Uterus (tissue), 4 donors: ENCODE data around the gene ATR. TPM values are rescaled to one million over a fixed set of nuclear protein-coding genes. Genes with fewer than 3 reads are reported as not detected.
A peak's percentile ranks its signal among the peaks of the same experiment; 100 is the strongest.
"Not testable (repeated sequence)": the region's sequence is repeated elsewhere in the genome, so short reads cannot be mapped to it uniquely, and the experiment has no call there.

Source experiments
- DNase-seq, 2 donors: peaks; one replicate each; pipeline ENCODE4 v3.0.0-alpha.2; 2019 to 2020
- H3K27ac ChIP-seq, 2 donors: fragments of 200-600 bp; sonication (generic); 1 replicate in 1 of 2; 2 replicates in 1 of 2; pipeline ENCODE4 v1.5.1; 2016 to 2018
- H3K27me3 ChIP-seq, 2 donors: fragments of 200-600 bp; sonication (generic); one replicate each; pipeline ENCODE4 v1.5.1; 2018 to 2019; ENCODE audit warnings: control low read depth in 1 of 2
- H3K36me3 ChIP-seq, 2 donors: fragments of 200-600 bp; sonication (generic); one replicate each; pipeline ENCODE4 v1.5.1; 2019; ENCODE audit warnings: control low read depth in 1 of 2
- H3K4me1 ChIP-seq, 2 donors: fragments of 200-600 bp; sonication (generic); one replicate each; pipeline ENCODE4 v1.5.1; 2018 to 2019; ENCODE audit warnings: control low read depth in 1 of 2
- H3K4me3 ChIP-seq, 2 donors: fragments of 200-600 bp; sonication (generic); 1 replicate in 1 of 2; 2 replicates in 1 of 2; pipeline ENCODE4 v1.5.1; 2018 to 2019; ENCODE audit warnings: mild to moderate bottlenecking in 1 of 2
- H3K9me3 ChIP-seq, 2 donors: fragments of 200-600 bp; sonication (generic); one replicate each; pipeline ENCODE4 v1.5.1; 2019; ENCODE audit warnings: control low read depth in 1 of 2
- CTCF ChIP-seq, 4 experiments: fragments of 200-600 bp in 2 of 4; fragments of 450-650 bp in 2 of 4; sonication (generic) in 2 of 4; IDR thresholded peaks; one replicate each; pipeline ENCODE4 v1.5.1; 2016 to 2019; ENCODE audit warnings: antibody characterized with exemption in 4 of 4, mild to moderate bottlenecking in 2 of 4, moderate library complexity in 1 of 4
- POLR2A ChIP-seq, 2 donors: fragments of 450-650 bp; IDR thresholded peaks; one replicate each; pipeline ENCODE4 v1.6.1; 2016; ENCODE audit warnings: antibody characterized with exemption in 2 of 2, mild to moderate bottlenecking in 1 of 2, moderate library complexity in 1 of 2
- intact Hi-C: fragments of 100-400 bp; cut with DNase I; formaldehyde crosslinking; loops from one replicate; pipeline ENCODE4 v1.15.1; 2023; ENCODE audit warnings: low total_unique reads
- total RNA-seq, 4 donors: library from RNA; depleted of rRNA in 3 of 4; stranded (reverse); fragments of >200 nt in 3 of 4; gene quantifications; one replicate each; pipeline versions ENCODE4 v1.1.0 to v1.2.4, GENCODE V29; 2014 to 2023
- donor health status: DM: yes; HTN: yes; CAD: no.

Gene ATR
- total RNA-seq, 4 donors from 2014 or later = 18.4 to 50.5 (median 31.1) TPM

- no peaks in the 10 kb centered on the region for H3K4me1 ChIP-seq
- intact Hi-C loops = loop anchor here (10.0 kb wide), 1 partner anchor 399 kb away; no protein-coding TSS in a partner anchor
- DNase-seq = no peak
- no peak for TF ChIP-seq POLR2A (IDR thresholded peaks at IDR 0.05)
- TF ChIP-seq CTCF (IDR thresholded peaks at IDR 0.05) = no peak
- H3K36me3 ChIP-seq = no peaks in the 10 kb centered on the region
- H3K27me3 ChIP-seq = no peaks in the 10 kb centered on the region
- no peaks in the 10 kb centered on the region for H3K9me3 ChIP-seq
- peak overlapping the region in 1 of 2 donors; percentile 52 for H3K27ac ChIP-seq
- peak overlapping the region; percentile 61 to 70 for H3K4me3 ChIP-seq
Observed at GRCh38 chr3:142595581-142595950, 17.0 kb upstream of the ATR start.

GRCh38 chr3:142595141-142595540, 16.6 kb upstream of the ATR start:
- H3K36me3 ChIP-seq = no peaks in the 10 kb centered on the region
- no peak overlapping the region for H3K27ac ChIP-seq
- no peaks in the 10 kb centered on the region for H3K9me3 ChIP-seq
- intact Hi-C loops = loop anchor here (10.0 kb wide), 1 partner anchor 400 kb away; no protein-coding TSS in a partner anchor
- TF ChIP-seq CTCF (IDR thresholded peaks at IDR 0.05) (no peak), POLR2A (IDR thresholded peaks at IDR 0.05) (no peak)
- no peak for DNase-seq
- no peak overlapping the region for H3K4me3 ChIP-seq
- H3K27me3 ChIP-seq = no peaks in the 10 kb centered on the region
- H3K4me1 ChIP-seq = no peaks in the 10 kb centered on the region

GRCh38 chr3:142592268-142592667, 13.7 kb upstream of the ATR start:
- H3K27me3 ChIP-seq, H3K27ac ChIP-seq, H3K4me3 ChIP-seq, H3K4me1 ChIP-seq, H3K9me3 ChIP-seq, H3K36me3 ChIP-seq, DNase-seq: not testable (repeated sequence)
- intact Hi-C loops = loop anchor here (10.0 kb wide), 1 partner anchor 403 kb away; no protein-coding TSS in a partner anchor

- DNase-seq = no peak
- intact Hi-C loops = no loop called here
- H3K36me3 ChIP-seq = no peaks in the 10 kb centered on the region
Observed at GRCh38 chr3:142588703-142589102, 10.2 kb upstream of the ATR start.

DNA sequence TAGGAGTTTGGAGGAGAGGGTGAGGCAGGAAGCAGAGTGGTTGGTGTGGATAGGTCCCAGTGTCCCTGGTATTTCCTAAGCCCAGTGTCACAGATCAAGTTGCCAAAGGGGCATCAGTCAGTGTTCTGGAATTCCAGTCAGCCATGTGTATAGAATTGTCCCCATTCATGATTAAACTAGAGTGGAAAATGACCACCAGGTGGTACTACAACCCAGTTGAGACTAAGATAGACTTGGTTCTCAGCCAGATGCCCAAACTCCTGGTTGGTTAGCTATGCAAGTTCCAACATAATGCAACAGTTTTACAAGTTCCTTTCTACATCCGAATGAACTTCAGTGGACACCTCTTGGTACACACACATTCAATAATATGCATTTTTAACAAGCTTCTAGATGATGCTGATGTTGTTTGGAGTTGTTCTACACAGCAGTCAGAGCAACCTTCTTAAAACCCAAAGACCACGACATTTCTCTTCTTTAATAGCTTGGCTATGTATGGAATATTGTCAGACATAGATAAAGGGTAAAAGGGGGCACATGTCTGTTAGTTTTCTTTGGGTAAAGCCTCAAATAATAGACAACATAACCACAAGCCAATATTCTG, 8.4 kb upstream of the ATR start:
- intact Hi-C loops = no loop called here
- Histone ChIP-seq H3K27ac (no peak overlapping the region), H3K36me3 (no peaks in the 10 kb centered on the region), H3K27me3 (no peaks in the 10 kb centered on the region), H3K4me3 (no peak overlapping the region), H3K9me3 (no peaks in the 10 kb centered on the region), H3K4me1 (no peaks in the 10 kb centered on the region)
- DNase-seq = peak in 1 of 2 donors; percentile 29
- TF ChIP-seq POLR2A (IDR thresholded peaks at IDR 0.05) = no peak
- peak; percentile 38 to 52 (median 44) for TF ChIP-seq CTCF (IDR thresholded peaks at IDR 0.05)

More at GRCh38 chr3:142588703-142589102, 10.2 kb upstream of the ATR start:
- Histone ChIP-seq H3K4me1 (no peaks in the 10 kb centered on the region), H3K4me3 (no peak overlapping the region), H3K27ac (no peak overlapping the region), H3K27me3 (no peaks in the 10 kb centered on the region), H3K9me3 (no peaks in the 10 kb centered on the region)
- TF ChIP-seq POLR2A (IDR thresholded peaks at IDR 0.05) (no peak), CTCF (IDR thresholded peaks at IDR 0.05) (no peak)

DNA sequence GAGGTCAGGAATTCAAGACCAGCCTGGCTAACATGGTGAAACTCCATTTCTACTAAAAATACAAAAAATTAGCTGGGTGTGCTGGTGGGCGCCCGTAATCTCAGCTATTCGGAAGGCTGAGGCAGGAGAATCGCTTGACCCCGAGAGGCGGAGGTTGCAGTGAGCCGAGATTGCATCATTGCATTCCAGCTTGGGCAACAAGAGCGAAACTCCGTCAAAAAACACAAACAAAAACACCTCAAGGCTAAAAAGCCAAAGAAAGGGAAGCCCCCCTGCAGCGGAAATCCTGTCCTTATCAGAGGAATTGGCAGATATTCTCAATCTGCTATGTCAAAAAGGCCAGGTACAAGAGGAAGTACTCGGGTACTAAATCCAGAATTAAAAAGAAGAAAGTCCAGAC, 2.5 kb upstream of the ATR start:
- H3K4me1 ChIP-seq, H3K36me3 ChIP-seq, intact Hi-C loops, H3K9me3 ChIP-seq, H3K4me3 ChIP-seq, H3K27me3 ChIP-seq, H3K27ac ChIP-seq, DNase-seq: not testable (repeated sequence)
